HepG2 (cell line): ENCODE data around the gene PDGFA. TPM values are rescaled to one million over a fixed set of nuclear protein-coding genes. Genes with fewer than 3 reads are reported as not detected.

ENCODE experiments used
- HDAC1 ChIP-seq: sonication (generic); formaldehyde crosslinking; IDR thresholded peaks from 2 replicates; pipeline ENCODE4 v1.5.1; 2020; ENCODE audit warnings: mild to moderate bottlenecking, missing genetic modification reagents
- KLF9 ChIP-seq: IDR thresholded peaks from 2 replicates; pipeline ENCODE4 v1.6.1; 2016; ENCODE audit warnings: low read depth
- NFKB2 ChIP-seq: sonication (generic); formaldehyde crosslinking; IDR thresholded peaks from 2 replicates; pipeline ENCODE4 v1.4.0; 2020; ENCODE audit warnings: missing genetic modification reagents, borderline replicate concordance
- RBAK ChIP-seq: sonication (generic); formaldehyde crosslinking; IDR thresholded peaks from 2 replicates; pipeline ENCODE4 v1.5.1; 2020; ENCODE audit warnings: mild to moderate bottlenecking, missing genetic modification reagents
- SALL1 ChIP-seq: sonication (generic); formaldehyde crosslinking; IDR thresholded peaks from 2 replicates; pipeline ENCODE4 v1.8.0; 2022; ENCODE audit warnings: mild to moderate bottlenecking, missing genetic modification reagents
- ZMYM3 ChIP-seq: sonication (generic); formaldehyde crosslinking; IDR thresholded peaks from 2 replicates; pipeline ENCODE4 v1.5.1; 2020; ENCODE audit warnings: mild to moderate bottlenecking, missing genetic modification reagents
- ZNF343 ChIP-seq: sonication (generic); formaldehyde crosslinking; IDR thresholded peaks from 2 replicates; pipeline ENCODE4 v1.4.0; 2020; ENCODE audit warnings: mild to moderate bottlenecking, missing genetic modification reagents
- ZNF430 ChIP-seq: sonication (generic); formaldehyde crosslinking; IDR thresholded peaks from 2 replicates; pipeline ENCODE4 v1.9.0; 2021; ENCODE audit warnings: mild to moderate bottlenecking, missing genetic modification reagents
- ZNF619 ChIP-seq: sonication (generic); formaldehyde crosslinking; IDR thresholded peaks from 2 replicates; pipeline ENCODE4 v1.4.0; 2020; ENCODE audit warnings: mild to moderate bottlenecking, missing genetic modification reagents
- ZNF768 ChIP-seq: sonication (generic); formaldehyde crosslinking; IDR thresholded peaks from 2 replicates; pipeline ENCODE4 v1.4.0; 2020; ENCODE audit warnings: missing genetic modification reagents
- ZSCAN29 ChIP-seq: sonication (generic); formaldehyde crosslinking; conservative IDR thresholded peaks from 2 replicates; pipeline ENCODE4 v1.4.0; 2020; ENCODE audit warnings: mild to moderate bottlenecking, missing genetic modification reagents
- polyA plus RNA-seq, 8 experiments: library from polyadenylated mRNA; depleted of rRNA in 3 of 8; stranded (reverse) in 7 of 8; unstranded in 1 of 8; fragments of >200 nt; fragmentation: Illumina TruSeq in 4 of 8; extraction: Trizol in 4 of 8; gene quantifications; 2 replicates each; pipeline versions ENCODE4 v1.2.1 to v1.2.3, GENCODE V29; 2011 to 2016; ENCODE audit warnings: low read depth in 4 of 8, missing spikeins in 1 of 8, mixed read lengths in 1 of 8; ENCODE audit not compliant: insufficient read depth in 1 of 8
- total RNA-seq, 5 experiments: library from RNA; depleted of rRNA; stranded (reverse); fragments of >200 nt; fragmentation: Illumina TruSeq; extraction: Trizol; gene quantifications; 2 replicates each; pipeline ENCODE4 v1.2.3, GENCODE V29; 2016; ENCODE audit warnings: low read depth in 1 of 5
- TF ChIP-seq, protein P1 (sequence below): sonication (generic); formaldehyde crosslinking; IDR thresholded peaks from 2 replicates; pipeline ENCODE4 v1.4.0; 2020; ENCODE audit warnings: low read depth, mild to moderate bottlenecking, missing genetic modification reagents
- TF ChIP-seq, protein P2 (sequence below): sonication (generic); formaldehyde crosslinking; IDR thresholded peaks from 2 replicates; pipeline ENCODE4 v1.9.0; 2021; ENCODE audit warnings: missing genetic modification reagents, borderline replicate concordance

PDGFA gene
- total and polyA plus RNA-seq, 2 of the 13 experiments (the other 11 are each of a cell fraction or from before 2014, with no cell fraction given): 1.5 to 3.4 TPM

DNA sequence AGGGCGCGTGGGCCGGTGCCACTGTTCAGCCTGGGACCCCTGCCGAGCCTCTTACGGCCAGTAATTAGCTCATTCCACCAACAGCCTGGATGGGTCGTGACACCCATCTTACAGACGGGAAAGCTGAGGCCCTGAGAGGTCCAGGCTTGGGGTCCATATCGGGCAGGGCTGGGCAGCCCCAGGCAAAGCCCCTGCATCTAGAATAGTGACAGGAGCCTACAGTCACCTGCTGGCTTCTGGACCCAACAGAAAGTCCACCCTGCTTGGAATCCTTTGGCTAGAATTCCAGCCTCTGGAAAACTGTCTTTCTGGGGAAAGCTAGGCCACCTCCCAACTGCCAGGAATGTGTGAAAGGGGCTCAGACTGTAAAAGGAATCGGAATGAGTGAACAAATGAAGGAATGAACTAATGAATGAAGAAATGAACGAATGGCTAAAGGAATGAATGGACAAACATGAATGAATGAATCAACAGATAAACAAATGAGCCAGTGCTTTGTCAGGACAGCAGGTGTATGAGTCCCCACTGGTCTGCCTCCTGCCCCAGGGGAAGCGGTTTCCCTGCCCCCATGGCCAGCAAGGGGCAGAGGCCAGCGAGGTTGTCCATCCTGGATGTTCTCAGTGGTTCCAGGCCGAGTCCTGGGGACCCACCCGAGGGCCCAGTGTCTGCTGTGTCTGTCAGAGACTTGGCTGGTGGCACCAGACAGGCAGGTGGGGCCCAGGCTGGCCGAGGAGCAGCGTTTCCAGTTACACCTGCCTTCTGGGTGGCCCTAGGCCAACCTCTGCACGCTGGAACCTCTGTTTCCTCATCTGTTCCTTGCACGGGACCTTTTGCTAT lies 24.1 kb upstream of the PDGFA start (continued):
- no peak for TF ChIP-seq RBAK (CRISPR knock-in tag)
- no peak for TF ChIP-seq SALL1 (CRISPR knock-in tag)
- TF ChIP-seq, protein P1, sequence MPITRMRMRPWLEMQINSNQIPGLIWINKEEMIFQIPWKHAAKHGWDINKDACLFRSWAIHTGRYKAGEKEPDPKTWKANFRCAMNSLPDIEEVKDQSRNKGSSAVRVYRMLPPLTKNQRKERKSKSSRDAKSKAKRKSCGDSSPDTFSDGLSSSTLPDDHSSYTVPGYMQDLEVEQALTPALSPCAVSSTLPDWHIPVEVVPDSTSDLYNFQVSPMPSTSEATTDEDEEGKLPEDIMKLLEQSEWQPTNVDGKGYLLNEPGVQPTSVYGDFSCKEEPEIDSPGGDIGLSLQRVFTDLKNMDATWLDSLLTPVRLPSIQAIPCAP (CRISPR knock-in tag): no peak
- no peak for TF ChIP-seq ZSCAN29 (CRISPR knock-in tag)
- no peak for TF ChIP-seq ZNF619 (CRISPR knock-in tag)
- TF ChIP-seq KLF9 (CRISPR knock-in tag): no peak
- TF ChIP-seq HDAC1 (CRISPR knock-in tag): no peak
- TF ChIP-seq ZNF430 (CRISPR knock-in tag): no peak
- peak; percentile 36; the same call in 1 of the 2 replicates for TF ChIP-seq ZNF768
- TF ChIP-seq NFKB2: no peak
- TF ChIP-seq ZNF343 (CRISPR knock-in tag): no peak
- TF ChIP-seq, protein P2, sequence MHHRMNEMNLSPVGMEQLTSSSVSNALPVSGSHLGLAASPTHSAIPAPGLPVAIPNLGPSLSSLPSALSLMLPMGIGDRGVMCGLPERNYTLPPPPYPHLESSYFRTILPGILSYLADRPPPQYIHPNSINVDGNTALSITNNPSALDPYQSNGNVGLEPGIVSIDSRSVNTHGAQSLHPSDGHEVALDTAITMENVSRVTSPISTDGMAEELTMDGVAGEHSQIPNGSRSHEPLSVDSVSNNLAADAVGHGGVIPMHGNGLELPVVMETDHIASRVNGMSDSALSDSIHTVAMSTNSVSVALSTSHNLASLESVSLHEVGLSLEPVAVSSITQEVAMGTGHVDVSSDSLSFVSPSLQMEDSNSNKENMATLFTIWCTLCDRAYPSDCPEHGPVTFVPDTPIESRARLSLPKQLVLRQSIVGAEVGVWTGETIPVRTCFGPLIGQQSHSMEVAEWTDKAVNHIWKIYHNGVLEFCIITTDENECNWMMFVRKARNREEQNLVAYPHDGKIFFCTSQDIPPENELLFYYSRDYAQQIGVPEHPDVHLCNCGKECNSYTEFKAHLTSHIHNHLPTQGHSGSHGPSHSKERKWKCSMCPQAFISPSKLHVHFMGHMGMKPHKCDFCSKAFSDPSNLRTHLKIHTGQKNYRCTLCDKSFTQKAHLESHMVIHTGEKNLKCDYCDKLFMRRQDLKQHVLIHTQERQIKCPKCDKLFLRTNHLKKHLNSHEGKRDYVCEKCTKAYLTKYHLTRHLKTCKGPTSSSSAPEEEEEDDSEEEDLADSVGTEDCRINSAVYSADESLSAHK: no peak
- TF ChIP-seq ZMYM3 (CRISPR knock-in tag): peak; percentile 81
